ENCODE data around the gene PKP3.

DNA sequence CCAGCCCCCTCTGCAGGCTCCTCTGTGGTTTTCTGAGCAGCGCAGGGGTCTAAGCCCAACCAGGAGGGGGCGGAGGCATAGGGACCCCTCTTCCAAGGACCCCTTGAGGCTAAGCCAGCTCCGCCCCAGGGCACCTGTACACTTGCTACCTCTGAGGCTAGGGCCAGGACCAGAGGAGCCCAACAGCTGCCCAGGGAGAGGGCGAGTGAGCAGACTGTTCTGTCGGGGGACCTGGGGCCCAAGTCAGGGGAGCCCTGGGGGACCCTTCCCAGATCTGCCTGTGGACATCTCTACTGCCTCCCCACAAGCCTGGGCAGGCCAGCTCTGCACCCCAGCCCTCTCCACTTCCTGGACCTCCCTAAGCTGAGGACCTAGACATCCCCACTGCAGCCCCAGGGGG is 23.0 kb upstream of the PKP3 start:
- TF ChIP-seq PPARA (CRISPR knock-in tag; IDR thresholded peaks at IDR 0.05; ENCODE audit: borderline replicate concordance) (no peak), ISL1 (CRISPR knock-in tag; IDR thresholded peaks at IDR 0.05) (no peak), ARNTL (CRISPR knock-in tag; IDR thresholded peaks at IDR 0.05; ENCODE audit: borderline replicate concordance, low read depth) (no peak), ZNF8 (CRISPR knock-in tag; IDR thresholded peaks at IDR 0.05) (no peak), RARB (CRISPR knock-in tag; IDR thresholded peaks at IDR 0.05) (no peak), ZFP30 (CRISPR knock-in tag; IDR thresholded peaks at IDR 0.05) (no peak)
- TF ChIP-seq, protein P1, sequence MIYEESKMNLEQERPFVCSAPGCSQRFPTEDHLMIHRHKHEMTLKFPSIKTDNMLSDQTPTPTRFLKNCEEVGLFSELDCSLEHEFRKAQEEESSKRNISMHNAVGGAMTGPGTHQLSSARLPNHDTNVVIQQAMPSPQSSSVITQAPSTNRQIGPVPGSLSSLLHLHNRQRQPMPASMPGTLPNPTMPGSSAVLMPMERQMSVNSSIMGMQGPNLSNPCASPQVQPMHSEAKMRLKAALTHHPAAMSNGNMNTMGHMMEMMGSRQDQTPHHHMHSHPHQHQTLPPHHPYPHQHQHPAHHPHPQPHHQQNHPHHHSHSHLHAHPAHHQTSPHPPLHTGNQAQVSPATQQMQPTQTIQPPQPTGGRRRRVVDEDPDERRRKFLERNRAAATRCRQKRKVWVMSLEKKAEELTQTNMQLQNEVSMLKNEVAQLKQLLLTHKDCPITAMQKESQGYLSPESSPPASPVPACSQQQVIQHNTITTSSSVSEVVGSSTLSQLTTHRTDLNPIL (CRISPR knock-in tag; IDR thresholded peaks at IDR 0.05; ENCODE audit: low read depth) = no peak

Data from SK-N-SH treated with all-trans-retinoic acid at 6 μM for 48 hours (cell line).